KOPT-K1 (cell line): ENCODE results near the gene ABCC2.
"Not testable (repeated sequence)": the region's sequence is repeated elsewhere in the genome, so short reads cannot be mapped to it uniquely, and the experiment has no call there.

Experiments
- H3K27ac ChIP-seq: fragments of 200-600 bp; sonication (generic); 2 replicates; pipeline ENCODE4 v1.5.1; 2016; ENCODE audit warnings: antibody characterized with exemption, mild to moderate bottlenecking, low read depth, low read length; ENCODE audit not compliant: poor library complexity, severe bottlenecking
- H3K36me3 ChIP-seq: fragments of 200-600 bp; sonication (generic); 2 replicates; pipeline ENCODE4 v1.5.1; 2017; ENCODE audit warnings: antibody characterized with exemption, mild to moderate bottlenecking, low read length, moderate library complexity; ENCODE audit not compliant: insufficient read depth
- H3K9me3 ChIP-seq: fragments of 200-600 bp; sonication (generic); 2 replicates; pipeline ENCODE4 v1.5.1; 2017; ENCODE audit warnings: antibody characterized with exemption, low read length, mild to moderate bottlenecking; ENCODE audit not compliant: insufficient read depth, poor library complexity, severe bottlenecking

Gene ABCC2

DNA sequence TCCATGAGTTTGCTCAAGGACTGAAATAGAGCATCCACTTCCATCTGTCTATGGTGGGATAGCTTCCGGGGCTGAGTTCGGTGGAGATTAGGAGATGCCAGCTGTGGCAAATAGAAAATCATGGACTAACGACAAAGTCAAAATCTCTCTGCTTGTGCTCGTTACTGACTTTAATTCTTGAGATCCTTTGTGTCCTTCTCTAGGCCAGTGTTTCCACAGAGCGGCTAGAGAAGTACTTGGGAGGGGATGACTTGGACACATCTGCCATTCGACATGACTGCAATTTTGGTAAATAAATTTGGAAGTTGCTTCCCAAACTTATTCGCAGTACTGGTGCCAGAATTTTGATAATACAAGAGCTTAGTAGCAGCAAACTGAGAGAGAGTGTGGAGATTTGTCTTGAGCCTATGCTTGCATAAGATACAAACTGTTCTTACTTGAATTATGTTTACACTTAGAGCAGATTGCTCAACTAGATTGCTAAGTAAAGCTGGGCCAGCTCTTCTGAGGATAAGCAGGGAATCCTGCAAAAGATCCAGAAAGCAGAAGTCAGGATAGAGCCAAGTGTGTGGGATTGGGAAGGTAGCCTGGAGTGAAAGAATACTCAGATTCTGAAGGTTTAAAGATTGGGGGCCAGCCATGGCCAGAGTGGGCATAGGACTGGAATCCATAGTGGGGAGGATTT is 27.6 kb downstream of the ABCC2 start:
- Histone ChIP-seq H3K9me3 (no peaks in the 10 kb centered on the region), H3K27ac (no peak overlapping the region), H3K36me3 (no peaks in the 10 kb centered on the region)

DNA sequence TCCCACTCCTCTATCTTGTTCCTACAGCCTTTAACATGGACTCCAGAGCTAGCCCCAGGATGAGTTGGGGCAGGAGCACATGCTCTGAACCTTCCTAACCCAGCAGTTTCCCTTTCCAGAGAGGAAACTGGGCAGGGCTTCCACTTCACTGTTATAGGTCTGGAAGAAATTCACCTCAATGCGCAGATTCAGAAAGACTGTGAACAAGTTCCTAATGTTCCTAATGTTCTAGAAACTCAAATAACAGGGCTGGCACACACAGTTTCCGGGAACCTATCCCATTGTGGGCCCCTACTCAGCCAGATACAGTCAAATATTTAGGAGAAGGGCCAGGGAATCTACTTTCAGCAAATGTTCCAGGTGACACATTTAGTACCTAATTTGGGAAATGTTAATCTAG is 29.7 kb downstream of the ABCC2 start:
- no peaks in the 10 kb centered on the region for H3K36me3 ChIP-seq
- no peak overlapping the region for H3K27ac ChIP-seq
- no peaks in the 10 kb centered on the region for H3K9me3 ChIP-seq

DNA sequence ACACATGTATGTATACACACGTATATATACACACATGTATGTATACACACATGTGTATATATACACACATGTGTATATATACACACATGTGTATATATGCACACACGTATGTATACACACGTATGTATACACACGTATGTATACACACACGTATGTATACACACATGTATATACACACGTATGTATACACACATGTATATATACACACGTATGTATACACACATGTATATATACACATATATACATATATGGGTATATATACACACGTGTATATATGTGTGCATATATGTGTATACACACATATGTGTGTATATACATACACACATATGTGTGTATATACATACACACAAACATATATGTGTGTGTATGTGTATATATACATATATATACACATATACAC is 31.7 kb downstream of the ABCC2 start:
- Histone ChIP-seq H3K36me3 (no peaks in the 10 kb centered on the region), H3K27ac (no peak overlapping the region), H3K9me3 (no peaks in the 10 kb centered on the region)

DNA sequence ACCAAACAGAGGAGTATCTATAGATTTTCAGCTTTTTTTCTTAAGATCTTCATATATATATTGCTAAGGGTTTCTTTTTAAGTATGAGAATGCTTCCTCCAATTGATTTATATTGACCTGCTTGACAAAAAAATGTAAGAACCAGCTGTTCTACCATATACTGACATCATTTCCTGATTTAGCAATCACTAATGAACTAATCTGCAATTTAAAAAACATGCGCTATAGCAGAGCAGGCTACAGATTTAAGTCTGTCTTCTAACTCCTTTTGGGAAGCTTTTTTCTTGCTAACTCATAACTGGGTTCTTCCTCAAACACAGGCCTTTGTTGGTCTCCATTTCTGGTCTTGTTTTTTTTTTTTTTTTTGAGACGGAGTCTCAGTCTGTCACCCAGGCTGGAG is 33.2 kb downstream of the ABCC2 start:
- H3K36me3 ChIP-seq: no peaks in the 10 kb centered on the region
- no peaks in the 10 kb centered on the region for H3K9me3 ChIP-seq
- no peak overlapping the region for H3K27ac ChIP-seq

DNA sequence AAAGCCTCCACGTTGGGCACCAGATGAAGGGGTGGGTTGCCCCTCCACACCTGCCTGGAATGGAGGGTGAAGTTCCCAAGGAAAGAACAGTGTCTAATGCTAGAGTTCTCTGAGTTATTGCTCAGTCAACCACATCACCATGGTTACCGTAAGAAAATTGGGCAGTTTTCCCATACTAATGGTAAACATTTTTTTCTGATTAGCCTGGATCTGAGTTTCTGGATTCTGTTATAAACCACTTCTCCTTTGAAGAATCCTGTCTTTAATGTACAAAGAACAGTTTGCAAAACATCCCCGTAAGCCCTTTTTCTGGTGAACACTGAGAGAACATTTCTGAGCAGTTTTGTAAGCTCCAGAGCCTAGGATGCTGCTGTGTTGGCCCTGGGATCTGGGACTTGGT is 45.5 kb downstream of the ABCC2 start:
- H3K9me3 ChIP-seq: peaks cover 11% of the 10 kb centered on the region
- H3K36me3 ChIP-seq: no peaks in the 10 kb centered on the region
- H3K27ac ChIP-seq: no peak overlapping the region

DNA sequence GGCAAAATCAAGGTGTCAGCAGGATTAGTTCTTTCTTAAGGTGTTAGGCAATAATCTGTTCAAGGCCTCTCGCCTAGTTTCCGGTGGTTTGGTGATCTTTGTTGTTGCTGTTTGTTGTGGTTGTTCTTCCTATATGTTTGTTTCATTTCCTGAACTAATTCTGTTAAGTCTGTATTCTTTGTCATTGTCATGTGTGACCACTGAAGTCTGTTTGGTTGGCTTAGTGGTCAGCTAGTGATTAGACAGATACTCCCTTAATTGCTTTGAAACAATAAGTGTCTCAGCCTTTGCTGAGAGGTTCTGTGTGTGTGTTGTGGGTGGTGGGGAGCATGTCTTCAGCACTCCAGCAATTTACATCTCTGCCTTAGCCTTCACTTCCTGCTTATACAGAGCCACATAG is 46.0 kb downstream of the ABCC2 start:
- H3K9me3 ChIP-seq: peaks cover 11% of the 10 kb centered on the region
- H3K36me3 ChIP-seq: no peaks in the 10 kb centered on the region
- H3K27ac ChIP-seq: no peak overlapping the region

GRCh38 chr10:99832439-99832838 is 50.0 kb downstream of the ABCC2 start:
- H3K36me3 ChIP-seq: no peaks in the 10 kb centered on the region
- peaks cover 11% of the 10 kb centered on the region for H3K9me3 ChIP-seq
- H3K27ac ChIP-seq: no peak overlapping the region

- no peak overlapping the region for H3K27ac ChIP-seq
Measured at GRCh38 chr10:99834410-99834809, 52.0 kb downstream of the ABCC2 start.

GRCh38 chr10:99835947-99836346 is 53.5 kb downstream of the ABCC2 start:
- H3K9me3 ChIP-seq: no peaks in the 10 kb centered on the region
- no peaks in the 10 kb centered on the region for H3K36me3 ChIP-seq
- H3K27ac ChIP-seq: no peak overlapping the region

More at GRCh38 chr10:99834410-99834809, 52.0 kb downstream of the ABCC2 start:
- no peaks in the 10 kb centered on the region for H3K9me3 ChIP-seq
- no peaks in the 10 kb centered on the region for H3K36me3 ChIP-seq

DNA sequence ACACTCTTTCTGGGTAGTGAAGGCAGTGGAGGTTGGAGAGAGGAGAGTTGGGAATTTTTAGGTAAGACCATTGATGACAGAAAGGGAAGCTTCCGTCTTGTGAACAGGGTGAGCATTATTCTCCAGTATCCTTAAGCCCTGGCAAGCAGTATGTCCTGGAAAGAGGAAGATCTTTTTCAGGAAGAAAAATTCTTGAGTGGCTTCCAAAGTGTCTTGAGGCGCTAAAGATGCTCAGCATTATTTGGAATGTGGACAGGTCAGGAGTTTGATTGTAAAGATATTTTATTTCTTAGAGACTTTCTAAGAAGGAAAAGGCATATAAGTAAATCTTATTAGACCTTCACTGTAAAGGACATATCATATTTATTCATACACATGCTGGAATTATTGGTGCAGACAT is 54.3 kb downstream of the ABCC2 start:
- no peaks in the 10 kb centered on the region for H3K9me3 ChIP-seq
- no peaks in the 10 kb centered on the region for H3K36me3 ChIP-seq
- H3K27ac ChIP-seq: no peak overlapping the region

GRCh38 chr10:99840859-99841258 is 58.4 kb downstream of the ABCC2 start:
- not testable (repeated sequence) for H3K9me3 ChIP-seq, H3K36me3 ChIP-seq, H3K27ac ChIP-seq

DNA sequence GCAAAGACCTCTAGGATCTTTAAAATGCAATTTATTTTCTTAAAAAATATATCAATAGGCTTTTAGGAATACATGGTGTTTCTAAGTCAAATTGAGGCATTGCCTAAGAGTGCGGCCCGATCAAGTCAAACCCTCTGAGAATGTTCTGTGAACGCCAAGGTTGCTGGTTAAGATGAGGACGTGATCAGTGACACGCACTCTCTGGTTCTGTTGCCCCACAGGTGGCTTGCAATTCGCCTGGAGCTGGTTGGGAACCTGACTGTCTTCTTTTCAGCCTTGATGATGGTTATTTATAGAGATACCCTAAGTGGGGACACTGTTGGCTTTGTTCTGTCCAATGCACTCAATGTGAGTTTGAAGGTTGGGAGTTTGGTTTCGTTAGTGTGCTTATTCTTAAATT is 59.3 kb downstream of the ABCC2 start:
- H3K36me3 ChIP-seq: no peaks in the 10 kb centered on the region

GRCh38 chr10:99843310-99843709 is 60.9 kb downstream of the ABCC2 start:
- H3K27ac ChIP-seq: no peak overlapping the region

More for the DNA sequence above, 59.3 kb downstream of the ABCC2 start:
- Histone ChIP-seq H3K9me3 (no peaks in the 10 kb centered on the region), H3K27ac (no peak overlapping the region)

GRCh38 chr10:99844433-99844955 is 62.1 kb downstream of the ABCC2 start:
- Histone ChIP-seq H3K9me3 (no peaks in the 10 kb centered on the region), H3K27ac (no peak overlapping the region), H3K36me3 (no peaks in the 10 kb centered on the region)

More at GRCh38 chr10:99843310-99843709, 60.9 kb downstream of the ABCC2 start:
- Histone ChIP-seq H3K36me3 (no peaks in the 10 kb centered on the region), H3K9me3 (no peaks in the 10 kb centered on the region)

GRCh38 chr10:99845837-99846382 is 63.5 kb downstream of the ABCC2 start:
- Histone ChIP-seq H3K36me3 (no peaks in the 10 kb centered on the region), H3K9me3 (no peaks in the 10 kb centered on the region), H3K27ac (no peak overlapping the region)

- no peaks in the 10 kb centered on the region for H3K36me3 ChIP-seq
- no peaks in the 10 kb centered on the region for H3K9me3 ChIP-seq
- no peak overlapping the region for H3K27ac ChIP-seq
Measured at GRCh38 chr10:99849057-99849456, 66.6 kb downstream of the ABCC2 start.
